GM21360 (cell line): ENCODE results near the gene TRIM25.
"Not testable (repeated sequence)": the region's sequence is repeated elsewhere in the genome, so short reads cannot be mapped to it uniquely, and the experiment has no call there.

Experiments used
- ATAC-seq: cut with Tn5 transposase; IDR thresholded peaks from one replicate; pipeline ENCODE4 v1.9.1; 2021; ENCODE audit warnings: mild to moderate bottlenecking, moderate library complexity; ENCODE audit not compliant: unreplicated experiment

TRIM25 gene, protein sequence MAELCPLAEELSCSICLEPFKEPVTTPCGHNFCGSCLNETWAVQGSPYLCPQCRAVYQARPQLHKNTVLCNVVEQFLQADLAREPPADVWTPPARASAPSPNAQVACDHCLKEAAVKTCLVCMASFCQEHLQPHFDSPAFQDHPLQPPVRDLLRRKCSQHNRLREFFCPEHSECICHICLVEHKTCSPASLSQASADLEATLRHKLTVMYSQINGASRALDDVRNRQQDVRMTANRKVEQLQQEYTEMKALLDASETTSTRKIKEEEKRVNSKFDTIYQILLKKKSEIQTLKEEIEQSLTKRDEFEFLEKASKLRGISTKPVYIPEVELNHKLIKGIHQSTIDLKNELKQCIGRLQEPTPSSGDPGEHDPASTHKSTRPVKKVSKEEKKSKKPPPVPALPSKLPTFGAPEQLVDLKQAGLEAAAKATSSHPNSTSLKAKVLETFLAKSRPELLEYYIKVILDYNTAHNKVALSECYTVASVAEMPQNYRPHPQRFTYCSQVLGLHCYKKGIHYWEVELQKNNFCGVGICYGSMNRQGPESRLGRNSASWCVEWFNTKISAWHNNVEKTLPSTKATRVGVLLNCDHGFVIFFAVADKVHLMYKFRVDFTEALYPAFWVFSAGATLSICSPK

DNA sequence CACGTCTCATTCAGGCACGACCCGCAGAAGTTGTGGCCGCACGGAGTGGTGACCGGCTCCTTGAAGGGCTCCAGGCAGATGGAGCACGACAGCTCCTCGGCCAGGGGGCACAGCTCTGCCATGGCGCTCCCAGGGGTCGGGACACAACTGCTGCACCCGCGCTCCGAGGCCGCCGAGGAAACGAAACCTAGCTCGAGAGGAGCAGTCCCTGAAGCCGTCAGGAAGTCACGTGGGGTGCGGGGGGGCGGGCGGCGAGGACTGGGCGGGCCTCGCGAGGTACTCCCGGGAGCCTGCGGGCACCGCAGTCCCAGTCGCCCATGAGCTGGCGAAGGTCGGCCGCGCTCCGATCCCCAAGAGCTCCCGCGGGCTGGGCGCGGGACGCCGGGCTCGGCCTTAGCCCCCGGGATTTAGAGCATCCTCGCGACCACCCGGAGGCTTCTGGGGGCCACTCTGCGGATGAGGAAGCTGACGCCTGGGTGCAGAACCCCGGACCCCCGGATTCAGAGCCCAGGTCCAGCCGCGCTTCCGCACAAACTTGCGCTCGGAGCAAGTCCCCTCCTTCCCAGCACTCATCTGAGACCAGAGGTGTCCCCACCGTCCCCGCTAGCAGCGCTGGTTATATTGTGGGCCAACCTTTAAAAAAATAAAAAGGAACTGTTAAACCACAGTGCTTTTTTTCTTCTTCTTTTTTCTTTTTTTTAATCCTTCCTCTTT lies at the start of gene TRIM25:
TRIM25 (minus strand) TSS at position 183 of the 714 bp plus-strand sequence; CDS start at position 122, 61 bp downstream.
- ATAC-seq, result peak; percentile 67

DNA sequence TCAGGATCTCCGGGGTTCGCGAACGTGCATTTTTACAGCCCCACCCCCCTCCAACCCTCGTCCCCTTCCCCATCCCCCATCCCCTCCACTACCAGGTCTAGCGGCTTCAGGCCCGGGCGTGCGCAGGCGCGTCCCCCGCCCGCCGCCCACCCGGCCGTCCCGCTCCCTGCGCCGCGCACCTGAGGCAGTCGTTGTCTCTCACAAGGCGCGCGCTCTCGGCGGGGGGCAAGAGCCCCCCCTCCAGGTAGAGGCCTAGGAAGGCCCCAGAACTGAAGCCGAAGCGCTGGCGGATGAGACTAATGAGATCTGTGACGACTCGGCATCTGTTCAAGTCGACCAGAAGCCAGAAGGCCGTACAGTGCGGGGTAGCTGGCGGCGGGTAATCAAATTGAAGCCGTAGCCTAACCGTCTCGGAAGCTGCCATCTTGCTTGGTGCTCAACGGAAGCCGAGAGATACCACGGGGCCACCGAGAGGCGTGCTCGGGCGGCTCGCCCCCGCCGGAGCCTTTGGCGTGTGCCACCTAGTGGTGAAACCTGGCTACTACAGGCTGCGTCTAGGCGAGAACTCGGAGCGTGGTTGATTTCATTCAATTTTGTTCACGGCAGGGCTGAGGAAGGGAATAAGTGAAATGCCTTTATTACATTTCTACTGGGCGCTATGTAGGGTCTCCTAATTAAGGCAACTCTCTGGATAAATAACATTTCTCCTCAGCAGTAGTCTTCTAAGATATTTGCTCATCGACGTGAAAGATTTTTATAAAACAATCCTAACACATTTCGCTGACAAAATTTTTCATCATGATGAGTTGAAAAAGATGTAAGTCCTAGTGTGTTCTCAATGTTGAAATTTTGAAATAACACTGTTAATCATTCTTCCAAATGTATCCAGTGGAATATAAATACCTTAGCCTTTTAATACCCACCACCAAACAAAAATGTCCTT lies 47.0 kb upstream of the TRIM25 start, which contains the start of gene COIL:
COIL (minus strand) TSS at position 455 of the 943 bp plus-strand sequence; CDS start at position 424, 31 bp downstream.
- ATAC-seq, result peak; percentile 97

DNA sequence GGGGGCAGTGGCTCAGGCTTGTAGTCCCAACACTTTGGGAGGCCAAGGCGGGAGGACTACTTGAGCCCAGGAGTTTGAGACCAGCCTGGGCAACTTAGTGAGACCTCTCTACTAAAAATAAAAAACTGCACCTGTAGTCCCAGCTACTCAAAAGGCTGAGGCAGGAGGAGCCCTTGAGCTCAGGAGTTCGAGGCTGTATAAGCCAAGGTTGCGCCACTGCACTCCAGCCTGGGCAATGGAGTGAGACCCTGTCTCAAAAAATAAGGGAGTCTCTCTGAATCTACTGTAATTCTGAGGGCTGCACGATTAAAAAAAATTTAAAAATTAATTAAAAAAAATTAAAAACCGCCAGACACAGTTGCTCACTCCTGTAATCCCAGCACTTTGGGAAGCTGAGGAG lies 43.1 kb upstream of the TRIM25 start:
- no peak for ATAC-seq

DNA sequence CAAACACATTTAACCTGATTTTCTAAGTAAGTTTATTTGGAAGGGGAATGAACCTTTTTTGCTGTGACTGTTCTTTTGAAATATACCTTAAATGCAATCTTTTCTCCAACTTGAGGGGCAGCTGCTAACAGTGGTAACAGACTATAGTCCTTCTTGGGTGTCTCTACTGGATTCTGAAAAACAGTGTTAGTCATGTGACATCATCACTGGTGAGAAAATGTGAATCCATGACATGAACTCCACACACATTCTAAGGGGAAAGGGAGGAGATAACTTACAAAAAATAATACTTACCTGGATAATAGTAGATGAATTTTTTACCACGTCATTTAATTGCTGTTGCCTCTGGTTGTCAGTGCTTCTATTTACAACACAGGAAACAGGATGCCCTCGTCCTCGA lies 35.7 kb upstream of the TRIM25 start:
- no peak for ATAC-seq

DNA sequence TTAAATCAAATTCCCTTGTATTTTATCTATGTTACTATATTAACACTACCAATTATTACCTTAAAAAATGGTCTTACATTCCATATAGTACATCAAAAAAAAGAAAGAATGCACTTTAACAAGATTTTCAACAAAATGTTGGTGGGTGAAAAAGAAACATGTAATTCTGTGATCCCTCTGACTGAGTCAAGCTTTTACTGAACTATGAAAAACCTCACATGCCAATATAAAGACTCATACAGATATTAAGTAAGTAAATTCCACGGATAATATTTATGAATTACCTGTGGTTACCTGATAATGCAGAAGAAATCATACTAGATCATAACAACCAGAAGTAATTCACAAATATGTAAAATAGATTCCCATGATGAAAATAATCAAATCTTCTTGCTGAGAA lies 34.6 kb upstream of the TRIM25 start:
- ATAC-seq, result no peak

DNA sequence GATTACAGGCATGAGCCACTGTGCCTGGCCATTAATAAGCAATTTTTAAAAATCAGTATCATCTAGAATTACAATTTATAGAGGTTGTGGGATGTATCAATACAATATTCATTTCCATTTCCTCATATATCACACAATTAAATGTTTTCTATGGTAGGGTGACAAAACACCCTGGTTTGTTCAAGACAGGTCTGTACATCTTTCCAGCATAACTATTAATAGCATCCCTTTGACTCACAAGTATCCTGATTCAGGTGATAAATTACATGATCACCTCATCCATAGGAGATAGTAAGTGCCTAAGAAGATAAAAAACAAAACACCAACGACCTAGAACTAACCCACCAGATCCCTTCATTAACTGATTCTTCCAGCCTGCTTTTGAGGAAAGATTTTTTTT lies 33.9 kb upstream of the TRIM25 start:
- no peak for ATAC-seq

DNA sequence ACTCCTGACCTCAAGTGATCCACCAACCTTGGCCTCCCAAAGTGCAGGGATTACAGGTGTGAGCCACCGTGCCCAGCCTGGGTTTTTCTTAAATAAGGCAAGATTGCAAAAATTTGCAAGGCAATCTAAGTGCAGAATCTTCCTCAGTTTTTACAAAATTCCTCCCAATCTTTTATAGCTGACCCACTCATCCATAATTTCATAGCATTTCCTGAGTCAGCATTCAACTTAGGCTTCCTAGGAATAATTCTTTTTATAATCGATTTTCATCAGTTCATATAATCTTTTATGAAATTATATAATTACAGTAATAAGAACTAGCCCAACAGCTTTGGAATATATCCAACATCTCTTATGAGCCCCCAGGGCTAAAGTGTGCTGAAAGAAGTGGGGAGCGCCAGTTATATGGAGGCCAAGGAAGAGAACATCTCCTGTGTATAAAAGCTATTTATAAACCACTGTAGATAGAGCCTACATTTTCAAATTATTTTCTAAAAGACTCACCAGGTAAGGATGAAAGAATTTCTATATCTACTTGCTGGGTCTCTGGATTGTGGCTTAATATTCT lies 32.2 kb upstream of the TRIM25 start:
- ATAC-seq, result no peak

DNA sequence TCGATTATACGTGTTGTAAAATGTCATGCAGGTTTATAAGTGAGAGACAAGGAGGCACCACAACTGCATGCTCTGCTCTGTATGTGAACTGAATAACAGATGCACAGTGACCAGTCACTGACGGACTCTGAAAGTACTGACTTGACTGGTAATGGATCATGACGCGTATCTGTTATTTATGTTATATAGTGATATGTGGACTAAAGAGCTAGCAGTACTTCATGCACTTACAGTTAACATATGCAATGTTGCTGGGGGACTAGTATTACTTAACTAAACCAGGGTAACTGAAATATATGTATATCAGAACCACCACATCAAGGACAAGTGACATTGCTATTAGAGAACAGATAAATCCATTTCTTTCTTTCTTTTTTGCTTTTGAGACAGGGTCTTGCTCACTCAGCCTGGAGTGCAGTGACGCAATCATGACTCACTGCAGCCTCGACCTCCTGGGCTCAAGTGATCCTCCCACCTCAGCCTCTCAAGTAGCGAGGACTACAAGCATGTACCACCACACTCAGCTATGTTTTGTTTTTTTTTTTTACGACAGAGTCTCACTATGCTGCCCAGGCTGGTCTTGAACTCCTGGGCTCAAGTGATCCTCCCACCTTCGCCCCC lies 29.8 kb upstream of the TRIM25 start:
- ATAC-seq, result no peak

DNA sequence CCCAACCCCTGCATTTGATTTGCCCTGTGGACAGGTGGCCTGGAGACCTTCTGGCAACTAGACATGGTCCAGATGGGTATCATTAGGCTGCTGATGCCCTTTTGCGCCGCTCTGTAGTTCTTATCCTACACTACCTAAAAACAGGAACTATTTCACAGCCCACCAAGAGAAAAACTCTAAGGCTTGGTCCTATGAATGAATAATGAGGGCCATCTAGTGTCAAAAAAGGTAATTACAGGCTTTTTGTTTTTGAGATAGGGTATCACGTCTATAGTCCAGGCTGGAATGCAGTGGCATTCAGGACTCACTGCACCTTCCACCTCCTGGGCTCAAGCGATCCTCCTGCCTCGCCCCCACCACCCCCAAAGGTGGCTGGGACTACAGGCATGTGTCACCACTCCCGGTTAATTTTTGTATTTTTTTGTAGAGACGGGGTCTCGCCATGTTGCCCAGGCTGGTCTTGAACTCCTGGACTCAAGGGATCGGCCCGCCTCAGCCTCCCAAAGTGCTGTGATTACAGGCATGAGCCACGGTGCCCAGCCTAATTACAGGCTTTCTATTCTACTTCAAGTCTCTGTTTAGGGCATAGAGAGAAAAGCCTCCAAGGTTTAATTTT lies 26.1 kb upstream of the TRIM25 start:
- ATAC-seq, result no peak

DNA sequence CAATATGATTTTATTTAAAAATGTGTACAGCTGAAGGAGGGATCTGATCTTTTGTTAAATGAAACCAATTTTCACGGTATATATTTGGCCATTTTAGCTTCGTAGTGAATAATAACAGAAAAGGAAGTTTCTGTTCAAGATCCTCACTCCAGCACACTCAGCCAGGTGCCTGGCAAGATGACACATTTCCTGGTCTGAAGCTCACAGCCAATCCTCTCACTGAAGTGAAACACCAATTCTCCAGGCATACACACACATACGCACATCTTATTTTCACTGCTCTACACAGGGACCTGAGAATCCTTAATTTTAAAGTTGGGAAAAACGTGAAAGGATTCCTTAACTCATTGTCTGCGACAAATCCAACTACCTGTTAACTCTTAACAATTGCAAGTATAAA lies 24.4 kb upstream of the TRIM25 start:
- not testable (repeated sequence) for ATAC-seq

DNA sequence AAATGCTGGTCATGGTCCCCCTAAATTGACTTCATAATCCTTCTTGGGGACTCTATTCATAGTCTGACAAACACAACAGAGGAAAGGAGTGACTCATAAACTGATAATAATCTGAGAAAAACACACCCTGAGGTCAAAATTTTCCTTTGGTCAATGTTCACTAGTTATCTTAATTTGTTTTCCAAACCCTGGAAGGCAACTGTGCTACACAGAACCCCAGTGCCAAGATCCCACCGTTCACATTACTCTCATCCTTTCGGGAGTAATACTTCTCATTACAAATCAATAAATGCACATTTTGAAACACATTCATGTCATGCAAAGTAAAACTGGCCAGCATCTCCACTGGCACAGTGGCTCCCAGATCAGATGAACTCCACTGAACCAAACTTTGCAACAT lies 23.8 kb upstream of the TRIM25 start:
- ATAC-seq, result no peak

DNA sequence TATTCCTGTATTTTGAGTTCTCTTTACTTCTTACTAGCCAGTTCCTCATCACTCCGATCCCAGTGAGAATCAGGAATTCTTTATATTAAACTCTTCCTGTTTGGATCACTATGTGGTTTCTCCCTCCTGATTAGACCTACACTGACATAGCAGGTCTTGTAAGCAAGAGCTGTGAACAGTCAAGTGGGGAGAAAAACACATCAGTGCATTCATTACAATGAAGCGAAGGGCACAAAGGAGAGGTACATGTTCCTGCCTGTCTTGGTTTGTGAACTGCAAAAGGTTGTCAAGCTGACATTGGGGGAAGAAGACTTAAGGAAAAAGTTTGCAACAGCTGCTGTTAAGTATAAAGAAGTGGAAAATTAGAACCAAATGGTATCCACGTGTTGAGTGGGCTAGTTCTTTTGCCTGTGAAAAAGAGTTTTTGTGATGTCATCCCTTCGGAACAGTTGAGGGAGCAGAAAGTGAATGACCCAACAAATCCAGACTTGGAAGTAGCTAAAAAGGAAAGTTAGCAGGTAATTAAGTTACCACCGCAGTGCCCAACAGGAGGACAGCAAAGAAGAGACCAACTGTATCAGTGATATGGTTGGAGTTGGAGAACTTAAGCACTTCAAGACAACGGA lies 23.0 kb upstream of the TRIM25 start:
- no peak for ATAC-seq

DNA sequence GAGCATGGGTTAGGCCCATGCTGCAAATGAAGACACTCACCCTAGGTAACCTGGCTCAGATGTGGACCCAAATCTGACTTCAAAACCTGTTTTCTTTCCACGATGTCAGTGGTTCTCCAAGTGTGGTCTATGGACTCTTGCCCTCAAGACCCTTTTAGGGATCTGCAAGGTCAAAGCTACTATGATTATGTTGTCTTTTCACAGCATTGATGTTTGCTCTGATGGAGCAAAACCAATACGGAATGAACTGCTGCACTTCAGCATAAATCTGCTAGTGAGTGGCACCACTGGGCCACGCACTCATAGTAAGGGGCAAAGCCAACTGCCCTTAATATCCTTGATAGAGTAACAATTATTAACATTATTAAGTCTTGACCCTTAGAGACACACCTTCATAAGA lies 21.6 kb upstream of the TRIM25 start:
- ATAC-seq, result no peak

DNA sequence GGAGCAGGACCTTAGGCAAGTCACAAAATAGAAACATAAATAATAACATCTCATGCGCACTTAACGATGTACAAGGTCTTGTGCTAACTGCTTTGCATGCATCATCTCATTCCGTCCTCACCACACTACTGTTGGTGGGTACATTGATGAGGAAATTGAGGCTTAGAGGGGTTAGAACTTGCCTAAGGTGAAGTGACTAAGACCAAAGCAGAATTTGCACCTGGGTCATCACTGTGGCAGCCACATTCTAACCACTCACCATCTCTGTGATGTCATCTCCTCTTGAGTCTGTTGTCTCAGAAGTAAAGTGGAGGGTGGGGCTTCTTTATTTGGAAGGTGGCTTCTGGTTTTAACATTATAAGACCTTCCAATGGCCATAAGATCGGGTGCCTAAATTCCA lies 20.4 kb upstream of the TRIM25 start:
- ATAC-seq, result no peak

DNA sequence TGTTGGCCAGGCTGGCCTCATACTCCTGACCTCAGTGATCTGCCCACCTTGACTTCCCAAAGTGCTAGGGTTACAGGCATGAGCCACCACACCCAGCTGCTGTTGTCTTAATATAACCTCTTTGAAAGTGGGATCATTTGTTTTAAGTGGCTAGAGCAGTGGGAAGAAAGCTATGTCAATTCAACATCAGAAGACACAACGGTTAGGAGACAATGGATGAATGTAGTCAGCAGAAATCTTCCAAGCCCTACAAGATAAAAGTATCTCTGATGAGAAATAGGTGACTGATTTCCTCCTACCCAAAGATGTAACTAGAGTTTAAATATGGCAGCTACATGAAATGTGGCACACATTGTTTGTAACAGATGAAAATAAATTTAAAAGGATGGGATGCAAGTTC lies 20.0 kb upstream of the TRIM25 start:
- ATAC-seq, result no peak

DNA sequence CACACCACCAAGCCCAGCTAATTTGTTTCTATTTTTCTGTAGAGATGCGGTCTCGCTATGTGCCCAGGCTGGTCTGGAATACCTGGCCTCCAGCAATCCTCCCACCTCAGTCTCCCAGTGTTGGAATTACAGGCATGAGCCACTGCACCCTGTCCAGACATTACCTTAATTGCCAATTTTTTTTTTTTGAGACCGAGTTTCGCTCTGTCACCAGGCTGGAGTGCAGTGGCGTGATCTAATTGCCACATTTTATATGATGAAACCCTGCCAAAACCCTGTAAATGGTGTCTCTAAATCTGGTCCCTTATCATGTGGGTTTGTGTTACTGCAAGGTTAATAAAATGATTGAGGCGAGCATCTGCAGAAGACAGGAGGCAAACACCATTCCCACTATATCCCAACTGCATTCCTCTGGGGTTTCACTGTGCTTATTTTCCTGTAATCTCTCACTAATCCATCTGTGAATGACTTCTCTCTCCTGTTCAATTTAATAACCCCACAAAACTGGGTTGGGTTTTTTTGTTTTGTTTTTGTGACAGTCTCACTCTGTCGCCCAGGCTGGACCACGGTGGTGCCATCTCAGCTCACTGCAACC lies 19.4 kb upstream of the TRIM25 start:
- ATAC-seq, result no peak

DNA sequence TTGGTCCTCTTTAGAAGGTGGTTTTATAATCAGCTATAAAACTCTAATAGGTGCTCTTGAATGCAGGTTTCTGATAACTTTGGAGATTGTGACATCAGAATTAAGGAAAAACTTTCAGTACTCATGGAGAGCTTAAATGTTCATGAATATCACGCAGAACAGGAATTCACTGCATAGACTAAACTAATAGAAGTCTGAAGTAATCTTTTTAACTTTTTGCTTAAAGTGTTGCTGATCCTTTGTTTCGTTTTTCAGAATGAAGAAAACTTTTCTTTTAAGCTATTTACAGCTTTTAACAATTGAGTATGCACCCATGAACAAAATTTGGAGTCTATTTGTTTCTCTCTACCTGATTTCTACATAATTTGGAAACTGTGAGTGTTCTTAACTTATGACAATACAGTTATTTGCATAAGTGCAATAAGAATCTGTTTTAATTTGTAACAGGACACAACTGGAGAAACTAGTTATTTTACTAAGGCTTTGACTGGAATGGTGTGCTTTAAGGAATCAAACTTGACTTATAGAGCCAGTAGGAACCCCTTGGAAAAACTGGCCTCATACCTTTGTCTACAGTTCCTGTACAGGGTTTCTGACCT lies 17.0 kb upstream of the TRIM25 start:
- no peak for ATAC-seq

DNA sequence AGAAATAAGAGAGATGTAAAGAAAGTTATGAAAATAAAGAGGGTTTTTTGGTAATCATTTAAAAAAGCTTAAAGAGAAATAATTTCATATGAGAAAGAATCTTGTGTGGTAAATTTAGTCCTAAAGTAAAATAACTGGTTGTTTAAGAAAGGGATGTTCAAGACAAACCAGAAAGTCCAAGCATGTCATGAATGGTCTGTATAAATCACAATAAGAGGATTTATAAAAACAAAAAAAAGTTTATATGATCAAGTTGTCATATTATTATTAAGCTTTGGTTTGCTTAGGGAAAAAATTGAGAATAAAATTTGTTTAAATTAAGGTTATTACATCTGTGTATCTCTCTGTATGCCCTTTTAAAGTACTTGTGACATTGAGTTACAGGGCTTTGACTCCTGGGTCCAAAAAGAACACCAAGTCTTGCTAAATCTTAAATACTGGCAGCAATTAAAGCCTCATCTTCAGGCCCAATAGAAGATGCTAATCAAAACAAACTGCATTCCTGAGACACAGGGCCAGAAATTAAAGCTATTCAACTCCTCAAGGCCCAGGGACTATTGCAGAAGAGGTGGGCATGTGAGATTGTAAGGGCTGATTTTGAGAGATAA lies 15.6 kb upstream of the TRIM25 start:
- ATAC-seq, result no peak
